WTC11 (cell line): ENCODE results near the gene EPHA2. TPM values are rescaled to one million over a fixed set of nuclear protein-coding genes. Genes with fewer than 3 reads are reported as not detected.

Source experiments
- ATAC-seq: fragments of 200-7000 bp; cut with Tn5 transposase; 2 replicates; pipeline ENCODE4 v1.10.0; 2021; ENCODE audit warnings: mild to moderate bottlenecking, moderate library complexity
- CTCF ChIA-PET: fragments of 300-600 bp; sonication (Branson Sonifier 250); formaldehyde crosslinking; loops from one replicate; lab custom pipeline; 2021; ENCODE audit warnings: antibody characterized with exemption; lab: Charles Lee
- POLR2A ChIA-PET: fragments of 350-600 bp; sonication (Branson Sonifier 250); formaldehyde crosslinking; loops from one replicate; lab custom pipeline; 2021; ENCODE audit warnings: antibody characterized with exemption; lab: Charles Lee
- DNase-seq: peaks from one replicate; pipeline ENCODE4 v3.0.0; 2021; ENCODE audit warnings: low spot score
- H3K27ac Mint-ChIP-seq: 2 replicates; pipeline ENCODE4 v1.8.0; 2021; ENCODE audit warnings: mixed read lengths
- H3K27me3 Mint-ChIP-seq: 2 replicates; pipeline ENCODE4 v1.8.0; 2021; ENCODE audit warnings: low read depth, mild to moderate bottlenecking, moderate library complexity, mixed read lengths
- H3K36me3 Mint-ChIP-seq: 2 replicates; pipeline ENCODE4 v1.8.0; 2021; ENCODE audit warnings: mixed read lengths
- H3K4me1 Mint-ChIP-seq: 2 replicates; pipeline ENCODE4 v1.8.0; 2022; ENCODE audit warnings: mixed read lengths
- H3K4me3 Mint-ChIP-seq: 2 replicates; pipeline ENCODE4 v1.8.0; 2021; ENCODE audit warnings: mild to moderate bottlenecking, moderate library complexity, mixed read lengths
- H3K9me3 Mint-ChIP-seq: 2 replicates; pipeline ENCODE4 v1.8.0; 2021; ENCODE audit warnings: mixed read lengths
- ATF1 ChIP-seq: sonication (generic); formaldehyde crosslinking; IDR thresholded peaks from 2 replicates; pipeline ENCODE4 v1.8.1; 2023; ENCODE audit warnings: mild to moderate bottlenecking, moderate library complexity, missing genetic modification reagents
- CREM ChIP-seq: sonication (generic); formaldehyde crosslinking; IDR thresholded peaks from 2 replicates; pipeline ENCODE4 v1.8.1; 2022; ENCODE audit warnings: mild to moderate bottlenecking, missing genetic modification reagents, moderate library complexity
- ESRRA ChIP-seq: sonication (generic); formaldehyde crosslinking; IDR thresholded peaks from 2 replicates; pipeline ENCODE4 v1.8.1; 2022; ENCODE audit warnings: mild to moderate bottlenecking, missing genetic modification reagents, borderline replicate concordance
- ETV6 ChIP-seq: sonication (generic); formaldehyde crosslinking; IDR thresholded peaks from 2 replicates; pipeline ENCODE4 v1.8.1; 2022; ENCODE audit warnings: mild to moderate bottlenecking, missing genetic modification reagents
- FOXK1 ChIP-seq: sonication (generic); formaldehyde crosslinking; IDR thresholded peaks from 2 replicates; pipeline ENCODE4 v1.8.0; 2022; ENCODE audit warnings: mild to moderate bottlenecking, moderate library complexity, missing genetic modification reagents
- GRHL2 ChIP-seq: fragments of 250-450 bp; sonication (Bioruptor Pico); IDR thresholded peaks from 2 replicates; pipeline ENCODE4 v1.8.0; 2022; ENCODE audit warnings: mild to moderate bottlenecking, moderate library complexity; ENCODE audit not compliant: insufficient replicate concordance, severe bottlenecking
- GTF2I ChIP-seq: fragments of 250-450 bp; sonication (Bioruptor Pico); conservative IDR thresholded peaks from 2 replicates; pipeline ENCODE4 v1.4.0; 2021; ENCODE audit warnings: mild to moderate bottlenecking
- MYBL2 ChIP-seq: sonication (generic); formaldehyde crosslinking; IDR thresholded peaks from 2 replicates; pipeline ENCODE4 v1.8.1; 2023; ENCODE audit warnings: mild to moderate bottlenecking, moderate library complexity, missing genetic modification reagents
- NR1H2 ChIP-seq: sonication (generic); formaldehyde crosslinking; IDR thresholded peaks from 2 replicates; pipeline ENCODE4 v1.9.0; 2021; ENCODE audit warnings: mild to moderate bottlenecking, moderate library complexity, missing genetic modification reagents
- OVOL2 ChIP-seq: fragments of 250-450 bp; sonication (Bioruptor Pico); IDR thresholded peaks from 2 replicates; pipeline ENCODE4 v1.9.0; 2021; ENCODE audit warnings: mild to moderate bottlenecking, borderline replicate concordance
- RELA ChIP-seq: sonication (generic); formaldehyde crosslinking; IDR thresholded peaks from 2 replicates; pipeline ENCODE4 v1.8.1; 2022; ENCODE audit warnings: missing genetic modification reagents, mild to moderate bottlenecking, borderline replicate concordance
- RORB ChIP-seq: fragments of 250-450 bp; sonication (Bioruptor Pico); IDR thresholded peaks from 2 replicates; pipeline ENCODE4 v1.9.0; 2021; ENCODE audit warnings: mild to moderate bottlenecking
- SMAD3 ChIP-seq: sonication (generic); formaldehyde crosslinking; IDR thresholded peaks from 2 replicates; pipeline ENCODE4 v1.8.0; 2022; ENCODE audit warnings: missing genetic modification reagents, mild to moderate bottlenecking, borderline replicate concordance
- TEAD4 ChIP-seq: sonication (generic); formaldehyde crosslinking; IDR thresholded peaks from 2 replicates; pipeline ENCODE4 v1.8.0; 2022; ENCODE audit warnings: mild to moderate bottlenecking, missing genetic modification reagents
- ZNF121 ChIP-seq: sonication (generic); formaldehyde crosslinking; IDR thresholded peaks from 2 replicates; pipeline ENCODE4 v1.8.0; 2023; ENCODE audit warnings: missing genetic modification reagents
- ZNF138 ChIP-seq: sonication (generic); formaldehyde crosslinking; conservative IDR thresholded peaks from 2 replicates; pipeline ENCODE4 v1.8.1; 2022; ENCODE audit warnings: mild to moderate bottlenecking, moderate library complexity, missing genetic modification reagents
- ZNF232 ChIP-seq: sonication (generic); formaldehyde crosslinking; IDR thresholded peaks from 2 replicates; pipeline ENCODE4 v1.8.0; 2022; ENCODE audit warnings: mild to moderate bottlenecking, missing genetic modification reagents
- ZNF416 ChIP-seq: fragments of 250-450 bp; sonication (Bioruptor Pico); IDR thresholded peaks from 2 replicates; pipeline ENCODE4 v1.9.0; 2021; ENCODE audit warnings: mild to moderate bottlenecking, inconsistent platforms
- total RNA-seq: library from RNA; stranded (reverse); gene quantifications from 3 replicates; pipeline ENCODE4 v1.2.3, GENCODE V29; 2021
- TF ChIP-seq, protein P1 (sequence below): fragments of 250-450 bp; sonication (Bioruptor Pico); IDR thresholded peaks from 2 replicates; pipeline ENCODE4 v1.9.0; 2021; ENCODE audit warnings: mild to moderate bottlenecking, borderline replicate concordance
- TF ChIP-seq, protein P2 (sequence below): sonication (generic); formaldehyde crosslinking; IDR thresholded peaks from 2 replicates; pipeline ENCODE4 v1.8.1; 2022; ENCODE audit warnings: missing genetic modification reagents, borderline replicate concordance
- TF ChIP-seq, protein P3 (sequence below): fragments of 250-450 bp; sonication (Bioruptor Pico); IDR thresholded peaks from 2 replicates; pipeline ENCODE4 v1.9.0; 2021; ENCODE audit warnings: moderate library complexity, mild to moderate bottlenecking, inconsistent platforms, borderline replicate concordance
- TF ChIP-seq, protein P4 (sequence below): sonication (generic); formaldehyde crosslinking; IDR thresholded peaks from 2 replicates; pipeline ENCODE4 v1.8.0; 2022; ENCODE audit warnings: mild to moderate bottlenecking, missing genetic modification reagents
- TF ChIP-seq, protein P5 (sequence below): sonication (generic); formaldehyde crosslinking; IDR thresholded peaks from 2 replicates; pipeline ENCODE4 v1.8.0; 2023; ENCODE audit warnings: missing genetic modification reagents, mild to moderate bottlenecking, borderline replicate concordance
- TF ChIP-seq, protein P6 (sequence below): sonication (generic); formaldehyde crosslinking; IDR thresholded peaks from 2 replicates; pipeline ENCODE4 v1.8.1; 2023; ENCODE audit warnings: mild to moderate bottlenecking, missing genetic modification reagents, moderate library complexity

Gene EPHA2
- total RNA-seq, 1 experiment from 2014 or later, result 44.4 TPM

DNA sequence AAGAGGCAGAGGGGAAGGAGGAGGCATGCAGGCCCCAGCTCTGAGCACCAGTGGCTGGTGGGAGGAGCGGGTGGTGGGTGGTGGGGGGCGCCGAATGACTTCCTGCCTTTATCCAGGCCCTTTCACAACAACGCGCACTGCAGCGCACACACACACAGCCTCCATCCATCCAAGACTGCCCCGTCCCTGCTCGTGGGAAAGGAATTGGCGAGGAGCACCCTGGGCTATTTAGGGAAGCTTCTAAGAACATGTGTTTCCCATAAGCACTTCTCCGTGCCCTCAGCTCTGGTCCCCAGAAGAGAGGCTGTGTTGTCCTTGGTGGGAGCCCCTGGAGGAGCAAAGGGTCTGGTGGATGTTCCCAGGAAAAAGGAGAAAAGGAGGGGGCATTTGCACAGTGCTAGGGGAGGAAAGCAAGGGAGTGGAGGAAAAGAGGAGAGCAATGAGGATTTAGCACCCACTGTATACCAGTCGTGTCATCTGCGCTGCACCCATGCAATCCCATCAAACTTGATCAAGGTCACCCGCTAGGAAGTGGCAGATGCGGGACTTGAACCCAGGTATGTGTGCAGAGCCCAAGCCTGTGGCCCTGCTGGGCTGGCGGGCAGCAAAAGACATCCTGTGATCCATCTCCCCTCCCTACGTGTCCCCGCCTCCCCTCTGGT, 28.1 kb downstream of the EPHA2 start:
- H3K27ac Mint-ChIP-seq, result no peak overlapping the region
- POLR2A ChIA-PET, result no interaction called here

DNA sequence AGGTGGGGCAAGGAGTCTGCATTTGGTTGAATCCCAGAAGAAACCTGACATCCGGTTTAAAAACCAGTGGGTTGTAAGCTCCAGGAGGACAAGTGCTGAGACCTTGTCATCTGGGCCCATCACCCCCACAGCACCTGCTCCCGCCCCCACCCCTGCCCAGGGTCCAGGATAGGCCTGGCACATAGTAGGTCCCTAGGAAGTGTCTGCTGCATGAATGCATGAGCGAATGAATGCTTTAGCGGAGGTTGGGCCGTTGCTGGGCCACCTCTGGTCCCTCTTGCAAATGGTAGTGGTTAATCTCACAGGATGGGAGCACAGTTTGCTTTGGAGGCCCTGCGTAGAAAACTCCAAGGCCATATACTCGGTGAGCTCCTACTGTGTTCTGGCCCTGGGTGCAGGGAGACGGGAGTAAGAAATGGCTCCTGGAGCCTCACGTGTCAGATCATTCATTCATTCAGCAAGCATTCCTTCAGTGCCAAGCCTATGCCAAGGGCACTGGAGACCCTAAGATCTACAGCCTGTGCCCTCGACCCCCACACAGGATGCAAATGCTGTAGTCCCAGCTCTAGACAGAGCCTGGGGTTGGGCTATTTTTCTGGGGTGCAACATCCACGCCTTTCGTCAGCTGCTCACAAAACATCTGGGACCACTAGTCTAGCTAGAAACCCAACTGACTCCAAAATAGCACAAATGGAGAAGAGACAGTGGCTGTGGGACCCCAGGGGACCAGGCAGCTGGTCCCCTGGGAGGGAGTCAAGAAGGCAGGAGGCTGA, 28.9 kb downstream of the EPHA2 start:
- Mint-ChIP-seq H3K36me3 (peaks cover 57% of the 10 kb centered on the region), H3K27me3 (no peaks in the 10 kb centered on the region), H3K9me3 (no peaks in the 10 kb centered on the region), H3K27ac (peak overlapping the region; percentile 41; the same call in 1 of the 2 replicates), H3K4me1 (peaks cover 16% of the 10 kb centered on the region), H3K4me3 (no peak overlapping the region)
- CTCF ChIA-PET, result interaction anchor here (0.5 to 1.8 kb wide), 3 partner anchors 38 to 45 kb away, joined by 3 to 5 read pairs (median 3); no protein-coding TSS in a partner anchor
- POLR2A ChIA-PET, result no interaction called here
- ATAC-seq (no peak), DNase-seq (no peak)
- TF ChIP-seq ZNF232 (CRISPR knock-in tag) (no peak), MYBL2 (CRISPR knock-in tag) (no peak), ZNF416 (CRISPR knock-in tag) (no peak), RELA (no peak), OVOL2 (CRISPR knock-in tag) (no peak), ESRRA (CRISPR knock-in tag) (no peak), GTF2I (no peak)
- TF ChIP-seq, protein P1, sequence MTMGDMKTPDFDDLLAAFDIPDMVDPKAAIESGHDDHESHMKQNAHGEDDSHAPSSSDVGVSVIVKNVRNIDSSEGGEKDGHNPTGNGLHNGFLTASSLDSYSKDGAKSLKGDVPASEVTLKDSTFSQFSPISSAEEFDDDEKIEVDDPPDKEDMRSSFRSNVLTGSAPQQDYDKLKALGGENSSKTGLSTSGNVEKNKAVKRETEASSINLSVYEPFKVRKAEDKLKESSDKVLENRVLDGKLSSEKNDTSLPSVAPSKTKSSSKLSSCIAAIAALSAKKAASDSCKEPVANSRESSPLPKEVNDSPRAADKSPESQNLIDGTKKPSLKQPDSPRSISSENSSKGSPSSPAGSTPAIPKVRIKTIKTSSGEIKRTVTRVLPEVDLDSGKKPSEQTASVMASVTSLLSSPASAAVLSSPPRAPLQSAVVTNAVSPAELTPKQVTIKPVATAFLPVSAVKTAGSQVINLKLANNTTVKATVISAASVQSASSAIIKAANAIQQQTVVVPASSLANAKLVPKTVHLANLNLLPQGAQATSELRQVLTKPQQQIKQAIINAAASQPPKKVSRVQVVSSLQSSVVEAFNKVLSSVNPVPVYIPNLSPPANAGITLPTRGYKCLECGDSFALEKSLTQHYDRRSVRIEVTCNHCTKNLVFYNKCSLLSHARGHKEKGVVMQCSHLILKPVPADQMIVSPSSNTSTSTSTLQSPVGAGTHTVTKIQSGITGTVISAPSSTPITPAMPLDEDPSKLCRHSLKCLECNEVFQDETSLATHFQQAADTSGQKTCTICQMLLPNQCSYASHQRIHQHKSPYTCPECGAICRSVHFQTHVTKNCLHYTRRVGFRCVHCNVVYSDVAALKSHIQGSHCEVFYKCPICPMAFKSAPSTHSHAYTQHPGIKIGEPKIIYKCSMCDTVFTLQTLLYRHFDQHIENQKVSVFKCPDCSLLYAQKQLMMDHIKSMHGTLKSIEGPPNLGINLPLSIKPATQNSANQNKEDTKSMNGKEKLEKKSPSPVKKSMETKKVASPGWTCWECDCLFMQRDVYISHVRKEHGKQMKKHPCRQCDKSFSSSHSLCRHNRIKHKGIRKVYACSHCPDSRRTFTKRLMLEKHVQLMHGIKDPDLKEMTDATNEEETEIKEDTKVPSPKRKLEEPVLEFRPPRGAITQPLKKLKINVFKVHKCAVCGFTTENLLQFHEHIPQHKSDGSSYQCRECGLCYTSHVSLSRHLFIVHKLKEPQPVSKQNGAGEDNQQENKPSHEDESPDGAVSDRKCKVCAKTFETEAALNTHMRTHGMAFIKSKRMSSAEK (CRISPR knock-in tag), result no peak
- TF ChIP-seq, protein P2, sequence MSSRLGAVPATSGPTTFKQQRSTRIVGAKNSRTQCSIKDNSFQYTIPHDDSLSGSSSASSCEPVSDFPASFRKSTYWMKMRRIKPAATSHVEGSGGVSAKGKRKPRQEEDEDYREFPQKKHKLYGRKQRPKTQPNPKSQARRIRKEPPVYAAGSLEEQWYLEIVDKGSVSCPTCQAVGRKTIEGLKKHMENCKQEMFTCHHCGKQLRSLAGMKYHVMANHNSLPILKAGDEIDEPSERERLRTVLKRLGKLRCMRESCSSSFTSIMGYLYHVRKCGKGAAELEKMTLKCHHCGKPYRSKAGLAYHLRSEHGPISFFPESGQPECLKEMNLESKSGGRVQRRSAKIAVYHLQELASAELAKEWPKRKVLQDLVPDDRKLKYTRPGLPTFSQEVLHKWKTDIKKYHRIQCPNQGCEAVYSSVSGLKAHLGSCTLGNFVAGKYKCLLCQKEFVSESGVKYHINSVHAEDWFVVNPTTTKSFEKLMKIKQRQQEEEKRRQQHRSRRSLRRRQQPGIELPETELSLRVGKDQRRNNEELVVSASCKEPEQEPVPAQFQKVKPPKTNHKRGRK (CRISPR knock-in tag), result no peak
- TF ChIP-seq, protein P3, sequence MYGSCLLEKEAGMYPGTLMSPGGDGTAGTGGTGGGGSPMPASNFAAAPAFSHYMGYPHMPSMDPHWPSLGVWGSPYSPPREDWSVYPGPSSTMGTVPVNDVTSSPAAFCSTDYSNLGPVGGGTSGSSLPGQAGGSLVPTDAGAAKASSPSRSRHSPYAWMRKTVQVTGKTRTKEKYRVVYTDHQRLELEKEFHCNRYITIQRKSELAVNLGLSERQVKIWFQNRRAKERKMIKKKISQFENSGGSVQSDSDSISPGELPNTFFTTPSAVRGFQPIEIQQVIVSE (CRISPR knock-in tag), result no peak

More for the DNA sequence above, 28.1 kb downstream of the EPHA2 start:
- DNase-seq, result no peak
- Mint-ChIP-seq H3K4me3 (no peak overlapping the region), H3K27me3 (no peaks in the 10 kb centered on the region), H3K4me1 (peaks cover 7% of the 10 kb centered on the region), H3K9me3 (no peaks in the 10 kb centered on the region), H3K36me3 (peaks cover 60% of the 10 kb centered on the region)
- TF ChIP-seq, protein P4, sequence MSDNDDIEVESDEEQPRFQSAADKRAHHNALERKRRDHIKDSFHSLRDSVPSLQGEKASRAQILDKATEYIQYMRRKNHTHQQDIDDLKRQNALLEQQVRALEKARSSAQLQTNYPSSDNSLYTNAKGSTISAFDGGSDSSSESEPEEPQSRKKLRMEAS (CRISPR knock-in tag), result no peak
- TF ChIP-seq ATF1 (CRISPR knock-in tag) (no peak), CREM (CRISPR knock-in tag) (no peak), TEAD4 (CRISPR knock-in tag) (no peak), FOXK1 (no peak), SMAD3 (CRISPR knock-in tag) (no peak), ZNF121 (CRISPR knock-in tag) (no peak), OVOL2 (CRISPR knock-in tag) (no peak), ETV6 (CRISPR knock-in tag) (no peak), NR1H2 (no peak), ZNF138 (CRISPR knock-in tag) (no peak), GRHL2 (CRISPR knock-in tag) (no peak), RORB (CRISPR knock-in tag) (no peak)
- TF ChIP-seq, protein P3 (CRISPR knock-in tag), result no peak
- TF ChIP-seq, protein P5, sequence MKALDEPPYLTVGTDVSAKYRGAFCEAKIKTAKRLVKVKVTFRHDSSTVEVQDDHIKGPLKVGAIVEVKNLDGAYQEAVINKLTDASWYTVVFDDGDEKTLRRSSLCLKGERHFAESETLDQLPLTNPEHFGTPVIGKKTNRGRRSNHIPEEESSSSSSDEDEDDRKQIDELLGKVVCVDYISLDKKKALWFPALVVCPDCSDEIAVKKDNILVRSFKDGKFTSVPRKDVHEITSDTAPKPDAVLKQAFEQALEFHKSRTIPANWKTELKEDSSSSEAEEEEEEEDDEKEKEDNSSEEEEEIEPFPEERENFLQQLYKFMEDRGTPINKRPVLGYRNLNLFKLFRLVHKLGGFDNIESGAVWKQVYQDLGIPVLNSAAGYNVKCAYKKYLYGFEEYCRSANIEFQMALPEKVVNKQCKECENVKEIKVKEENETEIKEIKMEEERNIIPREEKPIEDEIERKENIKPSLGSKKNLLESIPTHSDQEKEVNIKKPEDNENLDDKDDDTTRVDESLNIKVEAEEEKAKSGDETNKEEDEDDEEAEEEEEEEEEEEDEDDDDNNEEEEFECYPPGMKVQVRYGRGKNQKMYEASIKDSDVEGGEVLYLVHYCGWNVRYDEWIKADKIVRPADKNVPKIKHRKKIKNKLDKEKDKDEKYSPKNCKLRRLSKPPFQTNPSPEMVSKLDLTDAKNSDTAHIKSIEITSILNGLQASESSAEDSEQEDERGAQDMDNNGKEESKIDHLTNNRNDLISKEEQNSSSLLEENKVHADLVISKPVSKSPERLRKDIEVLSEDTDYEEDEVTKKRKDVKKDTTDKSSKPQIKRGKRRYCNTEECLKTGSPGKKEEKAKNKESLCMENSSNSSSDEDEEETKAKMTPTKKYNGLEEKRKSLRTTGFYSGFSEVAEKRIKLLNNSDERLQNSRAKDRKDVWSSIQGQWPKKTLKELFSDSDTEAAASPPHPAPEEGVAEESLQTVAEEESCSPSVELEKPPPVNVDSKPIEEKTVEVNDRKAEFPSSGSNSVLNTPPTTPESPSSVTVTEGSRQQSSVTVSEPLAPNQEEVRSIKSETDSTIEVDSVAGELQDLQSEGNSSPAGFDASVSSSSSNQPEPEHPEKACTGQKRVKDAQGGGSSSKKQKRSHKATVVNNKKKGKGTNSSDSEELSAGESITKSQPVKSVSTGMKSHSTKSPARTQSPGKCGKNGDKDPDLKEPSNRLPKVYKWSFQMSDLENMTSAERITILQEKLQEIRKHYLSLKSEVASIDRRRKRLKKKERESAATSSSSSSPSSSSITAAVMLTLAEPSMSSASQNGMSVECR, result no peak
- TF ChIP-seq, protein P6, sequence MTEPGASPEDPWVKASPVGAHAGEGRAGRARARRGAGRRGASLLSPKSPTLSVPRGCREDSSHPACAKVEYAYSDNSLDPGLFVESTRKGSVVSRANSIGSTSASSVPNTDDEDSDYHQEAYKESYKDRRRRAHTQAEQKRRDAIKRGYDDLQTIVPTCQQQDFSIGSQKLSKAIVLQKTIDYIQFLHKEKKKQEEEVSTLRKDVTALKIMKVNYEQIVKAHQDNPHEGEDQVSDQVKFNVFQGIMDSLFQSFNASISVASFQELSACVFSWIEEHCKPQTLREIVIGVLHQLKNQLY, result no peak
- no peak for ATAC-seq
- CTCF ChIA-PET, result interaction anchor here (1.8 to 1.9 kb wide), 2 partner anchors 45 kb away, joined by 4 to 5 read pairs; no protein-coding TSS in a partner anchor
